Measurements from ENCODE around the gene GRIP1.

DNA sequence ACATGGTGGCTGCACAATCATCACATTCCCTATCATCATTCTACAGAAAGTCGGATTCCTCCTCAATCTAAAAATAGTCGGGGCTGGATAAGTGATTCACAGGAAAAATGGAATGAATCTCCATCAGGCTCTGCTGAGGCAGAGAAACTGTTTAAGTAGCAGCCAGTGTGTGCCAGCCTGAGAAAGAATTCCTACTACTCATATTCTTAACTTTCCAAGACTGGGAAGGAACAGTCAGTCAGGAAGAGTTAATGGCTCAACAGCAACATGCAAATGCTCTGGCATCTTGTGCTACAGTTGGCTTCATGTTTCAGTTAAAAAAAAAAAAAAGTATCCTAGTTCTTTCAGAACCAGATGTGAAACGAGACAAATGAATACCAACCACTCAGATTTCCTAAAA lies 187.0 kb downstream of the GRIP1 start:
- TF ChIP-seq EZH2 (IDR thresholded peaks at IDR 0.05; ENCODE audit: borderline replicate concordance, low read depth, low read length, severe bottlenecking) (no peak), POLR2A (IDR thresholded peaks at IDR 0.05; ENCODE audit: low read depth, low read length) (no peak), POLR2AphosphoS5 (IDR thresholded peaks at IDR 0.05; ENCODE audit: insufficient read depth, low read depth, low read length) (no peak), MYC (IDR thresholded peaks at IDR 0.05; ENCODE audit: low read depth, low read length) (no peak), JUN (IDR thresholded peaks at IDR 0.05; ENCODE audit: borderline replicate concordance, insufficient read depth, insufficient read length, low read depth) (no peak), FOS (IDR thresholded peaks at IDR 0.05; ENCODE audit: borderline replicate concordance, insufficient read depth, low read length) (no peak), GATA2 (IDR thresholded peaks at IDR 0.05; ENCODE audit: insufficient read depth, insufficient read length, low read depth, low read length) (no peak)
- TF ChIP-seq, protein P1, sequence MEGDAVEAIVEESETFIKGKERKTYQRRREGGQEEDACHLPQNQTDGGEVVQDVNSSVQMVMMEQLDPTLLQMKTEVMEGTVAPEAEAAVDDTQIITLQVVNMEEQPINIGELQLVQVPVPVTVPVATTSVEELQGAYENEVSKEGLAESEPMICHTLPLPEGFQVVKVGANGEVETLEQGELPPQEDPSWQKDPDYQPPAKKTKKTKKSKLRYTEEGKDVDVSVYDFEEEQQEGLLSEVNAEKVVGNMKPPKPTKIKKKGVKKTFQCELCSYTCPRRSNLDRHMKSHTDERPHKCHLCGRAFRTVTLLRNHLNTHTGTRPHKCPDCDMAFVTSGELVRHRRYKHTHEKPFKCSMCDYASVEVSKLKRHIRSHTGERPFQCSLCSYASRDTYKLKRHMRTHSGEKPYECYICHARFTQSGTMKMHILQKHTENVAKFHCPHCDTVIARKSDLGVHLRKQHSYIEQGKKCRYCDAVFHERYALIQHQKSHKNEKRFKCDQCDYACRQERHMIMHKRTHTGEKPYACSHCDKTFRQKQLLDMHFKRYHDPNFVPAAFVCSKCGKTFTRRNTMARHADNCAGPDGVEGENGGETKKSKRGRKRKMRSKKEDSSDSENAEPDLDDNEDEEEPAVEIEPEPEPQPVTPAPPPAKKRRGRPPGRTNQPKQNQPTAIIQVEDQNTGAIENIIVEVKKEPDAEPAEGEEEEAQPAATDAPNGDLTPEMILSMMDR (IDR thresholded peaks at IDR 0.05; ENCODE audit: extremely low read depth in 1 of 2, insufficient read depth in 1 of 2, low read depth in 1 of 2, low read length in 2 of 2): no peak
- TF ChIP-seq, protein P2, sequence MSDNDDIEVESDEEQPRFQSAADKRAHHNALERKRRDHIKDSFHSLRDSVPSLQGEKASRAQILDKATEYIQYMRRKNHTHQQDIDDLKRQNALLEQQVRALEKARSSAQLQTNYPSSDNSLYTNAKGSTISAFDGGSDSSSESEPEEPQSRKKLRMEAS (IDR thresholded peaks at IDR 0.05; ENCODE audit: insufficient read depth, insufficient read length): no peak

All from endothelial cell of umbilical vein (primary cell).